Posterior vena cava (tissue), 2 donors: ENCODE data around the gene CHRNB4. TPM values are rescaled to one million over a fixed set of nuclear protein-coding genes. Genes with fewer than 3 reads are reported as not detected.
A peak's percentile ranks its signal among the peaks of the same experiment; 100 is the strongest.

Experiments used
- DNase-seq: peaks from one replicate; pipeline ENCODE4 v3.0.0-alpha.2; 2020; ENCODE audit warnings: low spot score
- intact Hi-C, 2 donors: fragments of 100-400 bp; cut with DNase I; formaldehyde crosslinking; loops; one replicate each; pipeline versions ENCODE4 v1.14.1 to v1.14.2; 2022 to 2023
- total RNA-seq, 2 donors: library from RNA; stranded (reverse); fragmentation: NEBNext Ultra II Directional; extraction: Animal tissue kit (Norgen Biotek cat#: 25700); gene quantifications; one replicate each; pipeline ENCODE4 v1.2.1, GENCODE V29; 2021
- donor health status: DM: yes; HTN: yes; CAD: no.
- donor health status: DM: yes; HTN: yes; CAD: no.

CHRNB4 gene
- total RNA-seq, 2 donors from 2014 or later, result not detected

DNA sequence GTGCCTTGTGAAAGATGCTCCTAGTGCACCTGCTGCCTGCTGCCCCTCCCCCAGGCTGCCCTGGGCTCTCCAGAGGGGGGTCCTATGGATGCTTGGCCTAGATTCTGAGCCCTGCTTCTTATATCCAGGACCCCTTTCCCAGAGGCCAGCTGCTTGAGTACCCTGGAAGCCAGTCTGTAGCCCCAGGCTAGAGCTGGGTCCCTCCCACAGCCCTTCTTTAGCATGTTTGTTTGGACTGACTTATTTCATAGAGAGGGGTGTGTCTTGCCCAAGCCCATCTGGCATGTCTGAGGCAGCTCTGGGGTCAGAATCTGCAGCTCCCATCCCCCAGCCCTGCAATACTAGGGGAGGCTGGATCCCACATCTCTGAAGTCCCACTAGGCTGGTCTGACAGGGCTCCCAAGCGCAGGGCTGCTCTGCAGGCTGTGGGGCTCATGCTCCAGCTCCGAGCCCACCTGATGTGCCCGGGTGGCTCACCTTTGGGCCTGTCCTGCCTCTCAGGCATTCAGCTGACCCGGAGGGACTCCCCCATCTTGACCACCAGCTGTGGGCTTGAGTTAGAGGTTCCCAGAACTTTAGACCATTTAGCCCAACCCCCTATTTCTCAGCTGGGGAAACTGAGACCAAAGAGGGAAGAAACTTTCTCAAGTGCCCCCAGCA is 3.1 kb downstream of the CHRNB4 start:
- intact Hi-C loops, result no loop called here
- DNase-seq, result peak; percentile 56

- intact Hi-C loops, result no loop called here
- no peak for DNase-seq
These were observed 4.6 kb downstream of the CHRNB4 start for GRCh38 chr15:78636378-78636859.

GRCh38 chr15:78635346-78635745 is 5.7 kb downstream of the CHRNB4 start:
- intact Hi-C loops, result no loop called here
- DNase-seq, result peak; percentile 69

GRCh38 chr15:78634210-78635145 is 6.5 kb downstream of the CHRNB4 start:
- intact Hi-C loops, result no loop called here

DNA sequence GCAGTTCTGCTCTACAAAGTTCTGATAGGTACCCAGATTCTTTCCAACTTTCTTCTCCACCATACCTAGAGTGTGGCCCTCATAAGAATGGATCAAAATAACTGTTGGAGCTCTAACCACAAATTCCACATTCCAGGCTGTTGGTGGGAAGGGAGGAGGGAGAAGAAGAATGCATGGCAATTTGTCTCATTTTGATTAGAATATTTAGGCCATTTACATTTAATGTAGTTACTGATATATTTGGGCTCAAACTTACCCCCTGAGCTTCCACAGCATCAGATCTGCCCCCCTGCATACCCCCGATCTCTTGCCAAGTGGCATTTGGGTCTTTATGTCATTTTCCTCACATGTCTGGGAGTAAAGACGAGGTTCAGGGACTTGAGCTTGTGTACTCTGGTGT is 7.7 kb downstream of the CHRNB4 start:
- intact Hi-C loops, result no loop called here

More at GRCh38 chr15:78634210-78635145, 6.5 kb downstream of the CHRNB4 start:
- DNase-seq, result peak; percentile 53

GRCh38 chr15:78630886-78631633 is 9.9 kb downstream of the CHRNB4 start:
- peak; percentile 52 for DNase-seq
- intact Hi-C loops, result no loop called here

More for the DNA sequence above, 7.7 kb downstream of the CHRNB4 start:
- DNase-seq, result no peak

GRCh38 chr15:78629716-78630065 is 11.3 kb downstream of the CHRNB4 start:
- intact Hi-C loops, result no loop called here
- peak; percentile 81 for DNase-seq

DNA sequence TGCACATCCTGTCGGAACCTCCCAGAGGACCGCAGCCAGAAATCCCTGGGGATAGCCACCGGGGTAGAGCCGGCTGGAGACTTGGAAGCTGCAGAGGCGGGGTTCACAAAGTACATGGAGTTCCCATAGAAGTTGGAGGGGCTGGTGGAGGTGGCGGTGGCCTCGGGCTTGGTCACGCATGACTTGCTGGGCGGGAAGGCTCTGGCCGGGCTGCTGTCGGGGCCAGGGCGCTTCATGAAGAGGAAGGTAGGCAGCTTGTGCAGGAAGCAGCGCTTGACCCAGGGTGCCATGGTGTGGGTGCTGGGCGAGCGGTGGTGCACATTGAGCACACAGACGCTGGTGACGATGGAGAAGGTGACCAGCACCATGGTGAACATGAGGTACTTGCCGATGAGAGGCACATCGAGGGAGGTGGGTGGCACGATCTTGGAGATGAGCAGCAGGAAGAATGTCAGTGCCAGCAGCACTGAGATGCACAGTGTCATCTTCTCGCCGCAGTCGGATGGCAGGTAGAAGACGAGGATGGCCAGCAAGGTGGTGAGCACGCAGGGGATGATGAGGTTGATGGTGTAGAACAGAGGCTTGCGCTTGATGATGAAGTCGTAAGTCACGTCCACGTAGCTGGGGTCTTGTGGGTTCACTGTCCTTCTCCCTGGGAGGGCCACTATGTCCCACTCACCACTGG is 11.8 kb downstream of the CHRNB4 start:
- peak; percentile 79 for DNase-seq
- intact Hi-C loops, result no loop called here

GRCh38 chr15:78628227-78628626 is 12.8 kb downstream of the CHRNB4 start:
- peak; percentile 11 for DNase-seq
- intact Hi-C loops, result no loop called here

- intact Hi-C loops, result no loop called here
- no peak for DNase-seq
These were observed 13.7 kb downstream of the CHRNB4 start for GRCh38 chr15:78627348-78627747.

DNA sequence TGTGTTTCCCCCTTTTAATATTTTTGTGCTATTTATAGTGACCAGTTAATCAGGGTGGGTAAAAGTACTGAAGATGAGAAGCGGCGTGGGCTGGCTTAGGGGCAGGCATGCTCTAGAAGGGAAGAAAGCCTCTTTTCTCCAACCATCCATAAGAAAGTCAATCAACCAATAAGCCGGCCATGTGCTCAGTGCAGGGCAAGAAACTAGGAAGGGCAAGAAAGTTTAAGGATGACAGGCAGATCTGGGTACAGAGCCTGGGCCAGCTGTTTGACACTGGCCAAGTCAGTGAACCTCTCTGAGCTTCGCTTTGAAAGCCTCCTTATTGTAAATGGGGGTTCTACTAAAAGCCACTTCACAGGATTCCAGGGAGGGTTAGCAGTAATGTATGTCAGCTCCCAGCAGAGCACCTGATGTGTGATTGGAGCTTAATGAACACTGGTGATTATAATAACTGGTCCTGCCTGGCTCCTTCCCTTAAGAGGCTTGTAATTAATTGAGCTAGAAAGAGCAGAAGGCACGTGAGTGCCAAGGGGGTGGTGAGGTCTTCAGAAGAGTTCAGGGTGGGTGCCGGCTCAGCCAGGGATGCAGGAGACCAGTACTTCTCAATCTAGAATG is 14.5 kb downstream of the CHRNB4 start:
- DNase-seq, result no peak
- intact Hi-C loops, result no loop called here

DNA sequence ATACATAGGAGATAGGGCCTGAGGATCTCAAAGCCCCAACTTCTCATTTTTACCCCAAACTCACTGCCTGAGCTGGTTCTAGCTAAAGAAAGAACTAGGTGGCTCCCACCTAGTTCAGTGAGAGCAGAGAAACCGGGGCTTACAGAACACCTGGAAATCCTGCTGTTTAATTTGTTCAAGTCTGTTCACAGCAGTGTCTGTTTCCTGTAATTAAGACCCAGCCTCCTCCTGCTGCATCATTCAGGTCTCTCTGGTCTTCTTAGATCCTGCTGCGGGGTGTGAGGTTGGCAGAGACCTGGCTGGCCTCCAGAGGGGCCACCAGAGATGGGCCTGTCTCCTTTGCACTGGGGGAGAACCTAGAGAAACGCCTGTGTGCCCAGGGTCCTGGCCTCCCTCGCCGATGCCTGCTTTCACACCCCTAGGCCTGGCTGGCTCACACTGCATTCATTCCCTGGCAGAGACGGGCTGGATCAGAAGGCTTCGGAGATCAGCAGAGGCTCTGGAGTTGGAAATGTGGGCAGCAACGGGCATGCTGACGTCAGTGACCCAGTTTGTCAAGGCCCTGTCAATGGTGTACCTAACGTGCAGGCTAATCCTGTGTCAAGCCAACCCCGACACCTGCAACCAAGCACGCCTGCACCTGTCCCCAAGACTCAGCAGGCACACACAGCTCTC is 15.3 kb downstream of the CHRNB4 start:
- intact Hi-C loops, result no loop called here
- no peak for DNase-seq

DNA sequence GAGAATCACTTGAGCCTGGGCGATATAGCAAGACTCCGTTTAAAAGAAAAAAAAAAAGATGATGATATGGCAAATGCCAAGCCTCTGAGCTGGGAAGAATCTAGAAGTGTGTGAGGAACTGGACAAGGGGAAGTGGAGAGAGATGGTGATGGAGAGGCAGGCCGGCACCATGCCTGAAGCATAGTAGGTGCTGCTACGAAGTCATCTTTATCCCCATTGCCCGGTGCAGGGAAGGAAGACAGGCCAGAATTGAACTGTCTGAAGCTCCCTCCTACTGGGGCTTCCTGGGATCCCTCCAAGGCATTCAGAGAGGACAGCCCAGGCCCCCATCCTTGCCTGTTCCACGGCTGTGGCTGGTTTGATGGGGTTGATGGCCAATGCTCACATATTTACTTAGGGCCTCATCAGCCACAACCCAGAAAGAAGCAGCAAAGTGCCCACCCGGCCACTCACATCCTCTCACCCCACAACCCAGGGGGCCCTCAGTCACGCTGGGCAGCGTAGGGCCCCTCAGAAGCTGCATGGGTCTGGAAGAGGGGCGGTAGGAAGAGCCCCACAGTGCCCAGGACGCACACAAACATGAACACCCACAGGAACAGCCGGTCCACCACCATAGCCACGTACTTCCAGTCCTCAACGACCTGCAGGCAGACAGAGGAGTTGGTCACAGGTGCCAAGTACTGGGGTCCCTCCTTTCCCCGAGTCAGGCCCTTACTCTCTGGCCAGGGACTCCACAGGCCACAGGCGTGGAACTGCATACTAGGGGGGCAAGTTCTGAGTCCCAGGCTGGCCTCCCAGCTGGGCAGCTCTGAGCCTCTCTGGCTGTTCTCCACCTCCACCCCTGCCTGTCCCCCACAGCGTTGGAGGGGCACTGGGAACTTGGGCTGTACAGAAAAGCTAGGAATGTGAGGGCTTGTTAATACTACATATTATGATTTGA is 16.1 kb downstream of the CHRNB4 start:
- DNase-seq, result no peak
- intact Hi-C loops, result no loop called here

- DNase-seq, result peak; percentile 30
- intact Hi-C loops, result no loop called here
These were observed 17.1 kb downstream of the CHRNB4 start for GRCh38 chr15:78623786-78624497.

DNA sequence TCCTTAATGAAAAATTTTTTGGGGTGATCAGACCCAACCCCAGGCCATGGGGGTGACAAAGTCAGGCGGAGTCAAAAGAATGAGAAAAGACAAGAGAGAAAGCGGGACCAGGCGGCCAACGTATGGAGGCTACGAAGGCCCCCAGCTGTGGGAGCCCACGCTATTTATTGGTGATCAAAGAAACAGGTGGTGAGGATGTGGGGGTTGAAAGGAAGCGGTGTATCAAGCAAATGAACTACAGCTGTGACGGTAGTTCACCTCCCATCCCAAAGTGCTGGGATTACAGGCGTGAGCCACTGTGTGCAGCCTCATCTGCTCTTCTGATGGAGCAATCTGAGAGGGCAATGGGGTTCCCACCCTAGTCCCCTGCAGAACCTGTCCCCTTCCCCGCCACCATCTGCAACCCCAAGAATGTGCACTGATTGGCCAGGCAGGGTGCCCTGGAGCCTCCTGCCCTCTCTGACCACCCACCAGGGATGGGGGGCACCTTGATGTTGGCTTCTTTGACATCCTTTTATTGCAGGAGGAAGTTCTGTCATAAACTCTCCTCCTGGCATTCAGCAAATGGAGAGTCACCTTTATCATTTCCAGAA is 19.1 kb downstream of the CHRNB4 start:
- peak; percentile 65 for DNase-seq
- intact Hi-C loops, result no loop called here
